IMR-90 (cell line): ENCODE data around the gene CRYAA. TPM values are rescaled to one million over a fixed set of nuclear protein-coding genes. Genes with fewer than 3 reads are reported as not detected.
"Not testable (repeated sequence)": the region's sequence is repeated elsewhere in the genome, so short reads cannot be mapped to it uniquely, and the experiment has no call there.

Source experiments
- ATAC-seq: fragments of 200-7000 bp; cut with Tn5 transposase; 2 replicates; pipeline ENCODE4 v1.9.1; 2020; ENCODE audit warnings: low read depth, mild to moderate bottlenecking, moderate library complexity
- BruUV-seq: library from RNA; stranded (reverse); fragments of 400-500 nt; replicated peaks from 2 replicates; lab custom pipeline; 2021; lab: Mats Ljungman, UMichigan
- CTCF ChIA-PET: fragments of 300-600 bp; formaldehyde crosslinking; extraction: SDS; loops from one replicate; lab custom pipeline; 2021; ENCODE audit warnings: antibody characterized with exemption; lab: Yijun Ruan, JAX
- POLR2A ChIA-PET: fragments of 300-600 bp; sonication (Branson Sonifier 250); formaldehyde crosslinking; loops from one replicate; lab custom pipeline; 2022; ENCODE audit warnings: antibody characterized with exemption; ENCODE audit not compliant: unreplicated experiment; lab: Charles Lee
- DNase-seq: peaks from one replicate; pipeline ENCODE4 v3.0.0; 2013
- H2AFZ ChIP-seq: replicated peaks from 2 replicates; pipeline ENCODE3; 2013; ENCODE audit warnings: low read length, mild to moderate bottlenecking; ENCODE audit not compliant: poor library complexity
- H2AK5ac ChIP-seq: 2 replicates; pipeline ENCODE4 v1.6.1; 2013; ENCODE audit warnings: low read depth, low read length, inconsistent platforms
- H2AK9ac ChIP-seq: replicated peaks from 2 replicates; pipeline ENCODE3; 2013; ENCODE audit warnings: mild to moderate bottlenecking, low read depth, low read length, moderate library complexity; ENCODE audit not compliant: poor library complexity
- H2BK120ac ChIP-seq: 2 replicates; pipeline ENCODE4 v1.6.1; 2013; ENCODE audit warnings: low read depth, low read length, inconsistent platforms
- H2BK15ac ChIP-seq: 3 replicates; pipeline ENCODE4 v1.6.1; 2013; ENCODE audit warnings: low read depth, low read length, inconsistent platforms
- H2BK20ac ChIP-seq: 2 replicates; pipeline ENCODE4 v1.6.1; 2013; ENCODE audit warnings: low read depth, mild to moderate bottlenecking, inconsistent platforms, low read length, moderate library complexity
- H2BK5ac ChIP-seq: 2 replicates; pipeline ENCODE4 v1.6.1; 2013; ENCODE audit warnings: mild to moderate bottlenecking, low read depth, low read length, inconsistent platforms; ENCODE audit not compliant: poor library complexity, severe bottlenecking
- H3K14ac ChIP-seq: replicated peaks from 2 replicates; pipeline ENCODE4 v1.6.1; 2013; ENCODE audit warnings: low read depth, low read length, inconsistent platforms
- H3K18ac ChIP-seq: 2 replicates; pipeline ENCODE4 v1.6.1; 2013; ENCODE audit warnings: low read depth, low read length, control low read depth
- H3K23ac ChIP-seq: 2 replicates; pipeline ENCODE4 v1.6.1; 2013; ENCODE audit warnings: low read depth, low read length, inconsistent platforms
- H3K27ac ChIP-seq: 2 replicates; pipeline ENCODE4 v1.5.1; 2013; ENCODE audit warnings: mild to moderate bottlenecking, control low read depth, low read length; ENCODE audit not compliant: insufficient read depth
- H3K27me3 ChIP-seq: 2 replicates; pipeline ENCODE4 v1.6.1; 2013; ENCODE audit warnings: low read length; ENCODE audit not compliant: control insufficient read depth, insufficient read depth
- H3K36me3 ChIP-seq: 2 replicates; pipeline ENCODE4 v1.6.1; 2013; ENCODE audit warnings: low read length, mixed read lengths; ENCODE audit not compliant: control insufficient read depth, insufficient read depth
- H3K4ac ChIP-seq: 2 replicates; pipeline ENCODE4 v1.6.1; 2013; ENCODE audit warnings: low read depth, low read length, inconsistent platforms
- H3K4me1 ChIP-seq: 2 replicates; pipeline ENCODE4 v1.6.1; 2013; ENCODE audit warnings: low read length, mixed read lengths; ENCODE audit not compliant: control insufficient read depth, insufficient read depth
- H3K4me2 ChIP-seq: 2 replicates; pipeline ENCODE4 v1.6.1; 2013; ENCODE audit warnings: low read depth, mild to moderate bottlenecking, control low read depth, low read length, moderate library complexity
- H3K4me3 ChIP-seq: 2 replicates; pipeline ENCODE4 v1.5.1; 2013; ENCODE audit warnings: low read depth, mild to moderate bottlenecking, control low read depth, low read length, moderate library complexity; ENCODE audit not compliant: insufficient read depth
- H3K56ac ChIP-seq: 2 replicates; pipeline ENCODE4 v1.6.1; 2013; ENCODE audit warnings: low read length, inconsistent platforms; ENCODE audit not compliant: insufficient read depth; ENCODE audit errors: extremely low read depth
- H3K79me1 ChIP-seq, 2 experiments: 2 replicates each; pipeline ENCODE4 v1.6.1; 2013; ENCODE audit warnings: low read length in 2 of 2, inconsistent platforms in 1 of 2, low read depth in 1 of 2
- H3K9ac ChIP-seq: 2 replicates; pipeline ENCODE4 v1.6.1; 2013; ENCODE audit warnings: low read depth, low read length, control low read depth
- H3K9me1 ChIP-seq: 2 replicates; pipeline ENCODE4 v1.6.1; 2013; ENCODE audit warnings: low read length, inconsistent platforms; ENCODE audit not compliant: insufficient read depth
- H3K9me3 ChIP-seq: 2 replicates; pipeline ENCODE4 v1.6.1; 2013; ENCODE audit warnings: low read length; ENCODE audit not compliant: control insufficient read depth, insufficient read depth
- H4K20me1 ChIP-seq: 2 replicates; pipeline ENCODE4 v1.6.1; 2013; ENCODE audit warnings: low read length, inconsistent platforms; ENCODE audit not compliant: insufficient read depth
- H4K5ac ChIP-seq: 2 replicates; pipeline ENCODE4 v1.6.1; 2013; ENCODE audit warnings: mild to moderate bottlenecking, low read depth, low read length, control low read depth
- H4K8ac ChIP-seq, 2 experiments: 2 replicates each; pipeline ENCODE4 v1.6.1; 2013; ENCODE audit warnings: low read depth in 2 of 2, low read length in 2 of 2, control low read depth in 1 of 2, inconsistent platforms in 1 of 2
- H4K91ac ChIP-seq: 2 replicates; pipeline ENCODE4 v1.6.1; 2013; ENCODE audit warnings: low read depth, low read length, inconsistent platforms; ENCODE audit not compliant: insufficient read depth
- WGBS, 2 experiments: methylation state at CpG; one replicate each; pipeline versions ENCODE4 v1.1.5 to v1.1.7; 2013; ENCODE audit warnings: missing lambda C conversion rate in 2 of 2; ENCODE audit not compliant: insufficient read length in 1 of 2; ENCODE audit errors: extremely low coverage in 2 of 2; 5-methylcytosine and 5-hydroxymethylcytosine counted together
- dilution Hi-C: fragments of 300-500 bp; cut with HindIII; formaldehyde crosslinking; loops from one replicate; pipeline ENCODE4 v1.14.3; 2018; ENCODE audit warnings: low sequenced_read_pairs; ENCODE audit not compliant: unreplicated experiment
- in situ Hi-C: fragments of 300-500 bp; cut with MboI; formaldehyde crosslinking; loops from 3 replicates; pipeline ENCODE4 v1.14.3; 2019; ENCODE audit warnings: low sequenced_read_pairs, inconsistent platforms, mixed read lengths
- intact Hi-C: fragments of 100-400 bp; cut with micrococcal nuclease; formaldehyde crosslinking; loops from 2 replicates; pipeline ENCODE4 v1.10.0; 2022
- polyA plus RNA-seq, 3 experiments: library from polyadenylated mRNA; depleted of rRNA; stranded (reverse); fragments of >200 nt; gene quantifications; 2 replicates each; pipeline ENCODE4 v1.2.3, GENCODE V29; 2012; ENCODE audit warnings: low replicate concordance in 1 of 3
- total RNA-seq: library from RNA; depleted of rRNA; stranded (reverse); fragments of >200 nt; gene quantifications from 2 replicates; pipeline ENCODE4 v1.2.3, GENCODE V29; 2012

The CRYAA gene
- total and polyA plus RNA-seq, 2 of the 4 experiments (the other 2 are of a cell fraction), result not detected

DNA sequence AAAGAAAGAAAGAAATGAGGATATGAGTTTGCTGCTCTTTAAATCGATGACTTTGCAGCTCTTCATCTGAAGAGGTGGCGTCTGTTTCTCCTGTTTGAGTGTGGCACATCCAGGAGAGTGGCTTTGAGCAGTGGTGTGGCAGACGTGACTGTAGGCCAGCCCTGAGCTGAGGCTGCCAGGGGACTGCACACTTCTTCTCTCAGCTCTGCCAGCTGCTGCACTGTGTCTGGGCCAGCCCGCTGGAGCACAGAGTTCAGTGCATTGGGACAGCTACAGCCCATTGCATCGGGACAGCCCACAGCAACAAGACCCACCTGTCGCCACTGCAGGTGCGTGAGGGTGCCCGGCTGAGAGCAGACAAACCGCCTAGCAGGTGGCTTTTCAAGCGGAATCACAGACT, 34.3 kb upstream of the CRYAA start:
- in situ Hi-C loops, H3K27ac ChIP-seq, H2BK20ac ChIP-seq, H4K20me1 ChIP-seq, intact Hi-C loops, H2BK15ac ChIP-seq, H2BK5ac ChIP-seq, H3K9me1 ChIP-seq, dilution Hi-C loops, DNase-seq, H3K14ac ChIP-seq, H3K9ac ChIP-seq, ATAC-seq, H3K23ac ChIP-seq, H3K56ac ChIP-seq, H4K91ac ChIP-seq, H3K4me3 ChIP-seq, H2AK5ac ChIP-seq, H3K18ac ChIP-seq, H3K79me1 ChIP-seq, H3K36me3 ChIP-seq, H2BK120ac ChIP-seq, H3K4me1 ChIP-seq, H4K8ac ChIP-seq, H3K4ac ChIP-seq, H3K9me3 ChIP-seq, H4K5ac ChIP-seq, CTCF ChIA-PET, H3K4me2 ChIP-seq, POLR2A ChIA-PET, BruUV-seq, H2AFZ ChIP-seq, H2AK9ac ChIP-seq, H3K27me3 ChIP-seq: not testable (repeated sequence)
- no CpG with 5 or more reads among the region's 10 CpGs for WGBS, 2 experiments

DNA sequence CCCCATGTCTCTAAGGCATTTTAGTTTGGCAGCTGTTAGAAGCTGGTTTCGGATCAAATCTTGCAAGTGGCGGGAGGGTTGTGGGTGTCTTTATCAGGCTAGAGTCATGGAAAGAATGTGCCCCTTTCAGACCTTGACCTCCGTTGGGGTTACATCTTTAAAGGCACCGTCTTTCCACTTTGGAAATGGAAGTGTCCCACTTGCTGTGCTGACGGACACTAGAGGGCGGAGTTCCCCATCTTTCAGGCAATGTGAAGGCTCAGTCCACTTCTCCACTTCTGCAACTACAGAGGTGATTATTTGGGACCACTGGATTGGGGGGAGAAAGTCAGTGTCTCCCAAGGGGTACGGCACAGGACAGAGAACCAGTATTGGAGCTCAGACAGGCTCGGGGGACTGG, 29.9 kb upstream of the CRYAA start:
- H4K5ac ChIP-seq, H3K27me3 ChIP-seq, H3K4me1 ChIP-seq, H2BK5ac ChIP-seq, POLR2A ChIA-PET, H2BK20ac ChIP-seq, H2AK5ac ChIP-seq, H2AFZ ChIP-seq, dilution Hi-C loops, H4K91ac ChIP-seq, H2AK9ac ChIP-seq, H3K4me2 ChIP-seq, H4K8ac ChIP-seq, BruUV-seq, H3K4me3 ChIP-seq, DNase-seq, H3K18ac ChIP-seq, H3K14ac ChIP-seq, intact Hi-C loops, H3K56ac ChIP-seq, H3K9me1 ChIP-seq, H3K4ac ChIP-seq, H3K79me1 ChIP-seq, H2BK15ac ChIP-seq, H3K27ac ChIP-seq, H3K9me3 ChIP-seq, CTCF ChIA-PET, in situ Hi-C loops, H3K9ac ChIP-seq, H4K20me1 ChIP-seq, H2BK120ac ChIP-seq, H3K36me3 ChIP-seq, H3K23ac ChIP-seq: not testable (repeated sequence)
- peak; percentile 73; the same call in 1 of the 2 replicates for ATAC-seq
- WGBS, 2 experiments, result no CpG with 5 or more reads among the region's 8 CpGs
